Gastroesophageal sphincter (tissue), 4 donors: ENCODE results near the gene CD7. TPM values are rescaled to one million over a fixed set of nuclear protein-coding genes. Genes with fewer than 3 reads are reported as not detected.

ENCODE experiments used
- ATAC-seq: fragments of 150-250 bp; one replicate; pipeline ENCODE4 v1.9.1; 2016; ENCODE audit warnings: mild to moderate bottlenecking, moderate library complexity
- H3K27ac ChIP-seq, 4 donors: fragments of 200-600 bp; sonication (generic) in 3 of 4; 1 replicate in 3 of 4; 2 replicates in 1 of 4; pipeline ENCODE4 v1.5.1; 2016 to 2019
- H3K27me3 ChIP-seq: fragments of 200-600 bp; sonication (generic); one replicate; pipeline ENCODE4 v1.5.1; 2019
- H3K36me3 ChIP-seq, 2 donors: fragments of 200-600 bp; sonication (generic); one replicate each; pipeline ENCODE4 v1.5.1; 2019; ENCODE audit warnings: control low read depth in 1 of 2
- H3K4me1 ChIP-seq, 3 donors: fragments of 200-600 bp; sonication (generic); 1 replicate in 2 of 3; 2 replicates in 1 of 3; pipeline ENCODE4 v1.5.1; 2016 to 2019; ENCODE audit warnings: control low read depth in 2 of 3
- H3K4me3 ChIP-seq, 2 donors: fragments of 200-600 bp; sonication (generic); one replicate each; pipeline ENCODE4 v1.5.1; 2019; ENCODE audit warnings: mild to moderate bottlenecking in 1 of 2, moderate library complexity in 1 of 2
- H3K9me3 ChIP-seq, 3 donors: fragments of 200-600 bp; sonication (generic); one replicate each; pipeline ENCODE4 v1.5.1; 2017 to 2019; ENCODE audit warnings: control low read depth in 2 of 3
- CTCF ChIP-seq, 4 experiments: fragments of 200-600 bp in 2 of 4; fragments of 450-650 bp in 2 of 4; sonication (generic) in 1 of 4; IDR thresholded peaks; one replicate each; pipeline ENCODE4 v1.5.1; 2017 to 2019; ENCODE audit warnings: antibody characterized with exemption in 4 of 4, mild to moderate bottlenecking in 2 of 4, moderate library complexity in 2 of 4
- EP300 ChIP-seq: sonication (generic); formaldehyde crosslinking; IDR thresholded peaks from one replicate; pipeline ENCODE4 v1.6.1; 2017; ENCODE audit warnings: antibody characterized with exemption, mild to moderate bottlenecking
- POLR2A ChIP-seq, 2 donors: fragments of 450-650 bp; IDR thresholded peaks; one replicate each; pipeline ENCODE4 v1.6.1; 2017; ENCODE audit warnings: antibody characterized with exemption in 2 of 2, mild to moderate bottlenecking in 2 of 2, moderate library complexity in 1 of 2
- POLR2AphosphoS5 ChIP-seq: sonication (generic); formaldehyde crosslinking; IDR thresholded peaks from one replicate; pipeline ENCODE4 v1.6.1; 2017; ENCODE audit warnings: antibody characterized with exemption
- WGBS, 2 donors: methylation state at CpG; one replicate each; pipeline ENCODE4 v1.1.5; 2018; ENCODE audit warnings: low coverage in 1 of 2; 5-methylcytosine and 5-hydroxymethylcytosine counted together
- total RNA-seq, 4 donors: library from RNA; depleted of rRNA; stranded (reverse); fragments of >200 nt; gene quantifications; one replicate each; pipeline ENCODE4 v1.1.0, GENCODE V29; 2016

CD7 gene
- total RNA-seq, 4 donors from 2014 or later: 0.58 to 1.7 (median 0.94) TPM; not detected in 1

- Histone ChIP-seq H3K4me1 (peaks cover 0 to 72% (median 32%) of the 10 kb centered on the region in 3 donors), H3K4me3 (peak overlapping the region; percentile 57 to 70), H3K27me3 (peaks cover 4% of the 10 kb centered on the region), H3K27ac (peak overlapping the region in 3 of 4 donors; percentile 63 to 78 (median 70)), H3K9me3 (no peaks in the 10 kb centered on the region), H3K36me3 (no peaks in the 10 kb centered on the region)
- no peak for ATAC-seq
- TF ChIP-seq CTCF (IDR thresholded peaks at IDR 0.05) (no peak), EP300 (no peak), POLR2AphosphoS5 (no peak), POLR2A (IDR thresholded peaks at IDR 0.05) (no peak)
- WGBS, 2 donors: 75% methylated on average over 4 of the region's 25 CpGs; no CpG with 5 or more reads in 1 of the 2 donors
These were observed 16.8 kb upstream of the CD7 start for GRCh38 chr17:82334204-82334621.

DNA sequence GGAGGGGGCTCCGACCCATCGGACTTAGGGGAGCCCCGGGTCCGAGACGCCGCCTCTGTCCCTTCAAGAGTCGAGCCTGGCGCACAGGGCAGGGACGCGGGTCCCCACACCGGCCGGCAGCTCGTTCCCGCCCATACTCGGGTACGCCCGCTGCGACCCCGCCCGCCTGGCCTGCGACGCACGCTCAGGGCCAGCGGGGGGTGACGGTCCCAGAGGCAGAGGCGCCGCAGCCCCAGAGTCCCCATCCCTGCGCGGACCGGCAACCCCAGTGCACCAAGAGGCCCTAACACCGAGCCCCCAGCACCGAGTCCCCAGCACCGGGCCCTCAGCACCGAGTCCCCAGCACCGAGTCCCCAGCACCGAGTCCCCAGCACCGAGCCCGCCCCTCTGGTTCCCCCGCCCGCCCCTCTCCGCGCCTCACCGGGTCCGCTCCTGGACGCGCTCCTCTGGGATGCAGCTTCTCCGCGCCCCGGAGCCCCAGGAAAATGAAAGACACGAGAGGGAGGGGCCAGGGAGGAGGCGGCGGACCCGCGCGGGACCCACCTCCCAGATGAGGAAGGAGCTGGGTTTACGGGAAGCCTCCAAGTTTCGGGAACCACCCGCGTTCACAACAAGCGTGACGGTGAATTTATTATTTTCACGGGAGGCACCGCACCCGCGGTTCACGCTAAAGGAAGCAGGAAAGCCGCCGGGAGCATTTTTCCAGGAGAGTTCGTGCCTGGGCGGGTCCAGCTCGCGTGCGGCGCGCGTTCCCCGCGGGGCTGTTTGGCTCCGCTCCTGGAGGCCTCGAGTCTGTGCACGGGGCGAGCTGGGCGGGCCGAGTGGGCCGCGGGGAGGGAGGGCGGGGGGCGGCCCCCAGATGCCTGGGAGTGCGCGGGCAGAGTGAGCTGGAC, 16.1 kb upstream of the CD7 start, which contains the start of gene SECTM1:
Gene SECTM1 (minus strand): TSS at position 488 of the 893 bp plus-strand sequence. CDS start 6,526 bp downstream, outside the sequence.
- H3K4me3 ChIP-seq: peak within 1 kb of the TSS; percentile 57 to 70
- peaks cover 4% of the 10 kb centered on the region for H3K27me3 ChIP-seq
- H3K9me3 ChIP-seq: no peaks in the 10 kb centered on the region
- TF ChIP-seq EP300: no peak
- TF ChIP-seq POLR2A (IDR thresholded peaks at IDR 0.05): peak in 1 of 2 donors; percentile 8
- peak; percentile 61 for TF ChIP-seq POLR2AphosphoS5
- whole genome bisulfite sequencing, 2 donors: no CpG with 5 or more reads among the region's 90 CpGs
- no peaks in the 10 kb centered on the region for H3K36me3 ChIP-seq
- H3K27ac ChIP-seq: peak within 1 kb of the TSS in 3 of 4 donors; percentile 63 to 78 (median 70)
- peak; percentile 65 for ATAC-seq
- H3K4me1 ChIP-seq: peaks cover 0 to 65% (median 32%) of the 10 kb centered on the region in 3 donors

DNA sequence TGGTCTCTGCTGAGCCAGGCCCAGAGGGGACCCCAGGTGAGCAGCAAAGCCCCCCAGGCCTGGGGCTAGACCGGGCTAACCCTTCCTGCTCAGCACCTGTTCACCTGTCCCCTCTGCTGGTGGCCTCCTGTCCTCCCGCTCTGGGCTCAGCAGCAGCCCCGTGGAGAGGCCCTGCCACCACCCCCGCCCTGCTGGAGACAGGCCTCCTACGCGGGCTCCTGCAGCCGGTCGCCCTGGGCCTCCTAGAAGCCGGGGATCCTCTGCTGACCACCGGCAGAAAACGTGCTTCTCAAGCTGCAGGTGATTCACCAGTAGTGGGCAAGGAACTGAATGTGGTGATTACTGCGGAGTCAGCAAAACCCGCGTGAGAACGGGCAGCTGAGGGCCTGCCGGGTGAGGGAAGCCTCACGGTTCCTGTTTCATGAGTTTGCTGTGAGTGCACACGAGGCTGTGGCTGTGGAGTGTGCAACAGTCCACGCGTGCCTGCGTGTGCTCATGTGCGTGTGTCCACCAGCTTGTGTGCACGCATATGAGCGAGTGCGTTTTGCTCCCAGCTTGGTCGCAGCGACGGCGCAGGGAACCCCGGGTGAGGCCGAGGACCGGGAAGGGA, 15.4 kb upstream of the CD7 start:
- peaks cover 0 to 57% (median 32%) of the 10 kb centered on the region in 3 donors for H3K4me1 ChIP-seq
- ATAC-seq: peak; percentile 29
- WGBS, 2 donors: 0 to 4% methylated on average over 7 to 9 of the region's 32 CpGs
- no peaks in the 10 kb centered on the region for H3K36me3 ChIP-seq
- peak overlapping the region in 2 of 4 donors; percentile 70 to 78 for H3K27ac ChIP-seq
- TF ChIP-seq POLR2AphosphoS5 (no peak), EP300 (no peak), POLR2A (IDR thresholded peaks at IDR 0.05) (no peak), CTCF (IDR thresholded peaks at IDR 0.05) (no peak)
- peaks cover 4% of the 10 kb centered on the region for H3K27me3 ChIP-seq
- H3K4me3 ChIP-seq: peak overlapping the region; percentile 57 to 70
- no peaks in the 10 kb centered on the region for H3K9me3 ChIP-seq

DNA sequence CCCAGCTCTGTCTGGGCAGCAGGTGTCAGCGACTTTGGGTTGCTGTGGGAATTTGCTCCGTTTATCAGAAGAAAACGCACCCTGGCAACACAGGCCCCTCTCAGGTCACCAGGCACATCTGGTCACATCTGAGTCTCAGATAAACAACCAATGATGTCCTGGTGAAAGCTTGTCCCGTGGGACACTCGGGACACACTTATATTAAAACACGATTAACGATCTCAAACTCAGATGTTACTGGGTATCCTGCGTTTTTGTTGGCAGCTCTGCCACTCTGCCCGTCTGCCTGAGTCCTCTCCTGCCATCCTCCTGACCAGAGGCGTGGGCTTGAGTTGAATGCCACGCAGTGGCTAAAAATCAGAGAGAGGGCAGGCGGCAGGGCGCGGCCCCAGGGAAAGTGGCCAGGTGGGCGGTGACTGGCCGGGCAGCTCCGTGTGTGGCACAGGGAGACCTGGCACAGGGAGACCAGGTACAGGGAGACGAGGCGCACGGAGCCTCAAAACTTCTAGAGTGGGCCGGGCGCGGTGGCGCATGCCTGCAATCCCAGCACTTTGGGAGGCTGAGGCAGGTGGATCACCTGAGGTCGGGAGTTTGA, 14.0 kb upstream of the CD7 start:
- Histone ChIP-seq H3K4me1 (peaks cover 0 to 57% (median 32%) of the 10 kb centered on the region in 3 donors), H3K4me3 (no peak overlapping the region), H3K9me3 (no peaks in the 10 kb centered on the region), H3K27me3 (peaks cover 4% of the 10 kb centered on the region), H3K36me3 (no peaks in the 10 kb centered on the region), H3K27ac (no peak overlapping the region)
- ATAC-seq: no peak
- TF ChIP-seq EP300 (no peak), POLR2A (IDR thresholded peaks at IDR 0.05) (no peak), CTCF (IDR thresholded peaks at IDR 0.05) (no peak), POLR2AphosphoS5 (no peak)
- 91% methylated on average over 12 of the region's 25 CpGs; no CpG with 5 or more reads in 1 of the 2 donors for WGBS, 2 donors
